ENCODE measurements around the gene SLC16A8. TPM values are rescaled to one million over a fixed set of nuclear protein-coding genes. Genes with fewer than 3 reads are reported as not detected.
"Not testable (repeated sequence)": the region's sequence is repeated elsewhere in the genome, so short reads cannot be mapped to it uniquely, and the experiment has no call there.

The SLC16A8 gene
- under 1 TPM; 0.51 to 0.57 TPM for total RNA-seq
- long read RNA-seq, donor 1, result 0 reads
- long read RNA-seq, donor 2, partial matches to known transcripts, result 1 of 1 reads
- long read RNA-seq, donor 2, other reads (novel, unspliced or antisense), result 0 of 1 reads

- intact Hi-C loops (cut with DNase I), result no loop called here
These were observed at the start of gene SLC16A8 for GRCh38 chr22:38083931-38084631. TSS of gene SLC16A8 (minus strand) at chr22:38084184. CDS start at chr22:38082873, 1,311 bp downstream.

GRCh38 chr22:38133331-38133730 lies 49.3 kb upstream of the SLC16A8 start:
- intact Hi-C loops (cut with DNase I), result no loop called here
- peak; percentile 47 for DNase-seq (ENCODE audit: low spot score)

More at GRCh38 chr22:38083931-38084631, at the start of gene SLC16A8:
- DNase-seq (ENCODE audit: low spot score), result no peak

DNA sequence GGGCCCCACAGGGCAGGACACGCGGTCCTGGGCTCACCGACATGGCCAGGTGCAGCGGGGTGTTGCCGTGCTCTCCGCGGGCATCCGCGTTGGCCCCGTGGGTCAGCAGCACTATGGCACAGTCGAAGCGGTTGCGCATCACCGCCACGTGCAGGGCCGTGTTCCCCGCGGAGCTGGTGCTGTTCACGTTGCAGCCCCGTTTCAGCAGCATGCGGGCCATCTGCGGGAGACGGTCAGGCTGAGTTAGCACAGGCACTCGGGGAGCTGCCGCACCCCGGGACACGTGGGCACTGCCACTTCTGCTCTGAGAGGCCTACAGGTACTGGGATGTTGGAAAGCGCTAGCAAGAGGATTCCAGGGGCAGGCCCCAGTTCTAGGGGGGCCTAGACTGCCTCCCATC lies 48.8 kb upstream of the SLC16A8 start:
- peak; percentile 59 for DNase-seq (ENCODE audit: low spot score)
- intact Hi-C loops (cut with DNase I), result no loop called here

GRCh38 chr22:38132136-38132535 lies 48.2 kb upstream of the SLC16A8 start:
- intact Hi-C loops (cut with DNase I), result no loop called here
- DNase-seq (ENCODE audit: low spot score), result peak; percentile 11

DNA sequence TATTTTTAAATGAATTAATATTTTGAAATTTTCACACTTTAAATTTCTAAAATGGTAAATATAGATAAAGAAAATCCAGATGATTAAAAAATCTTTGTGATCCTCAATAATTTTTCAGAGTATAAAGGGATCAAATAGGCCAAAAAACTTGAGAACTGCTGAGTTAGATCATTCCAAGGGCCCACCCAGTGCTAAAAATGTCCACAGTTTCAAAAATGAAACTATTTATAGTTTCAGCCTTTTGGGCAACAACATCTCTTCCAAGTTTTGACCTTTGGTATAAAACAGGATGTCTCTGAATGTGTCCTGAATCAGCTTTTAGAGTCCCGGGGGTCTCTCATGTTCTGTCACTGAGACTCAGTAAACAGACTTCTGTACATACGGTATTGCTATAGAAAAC lies 47.4 kb upstream of the SLC16A8 start:
- intact Hi-C loops (cut with DNase I), result no loop called here
- DNase-seq (ENCODE audit: low spot score), result no peak

GRCh38 chr22:38129856-38130255 lies 45.9 kb upstream of the SLC16A8 start:
- DNase-seq (ENCODE audit: low spot score), result no peak

GRCh38 chr22:38129021-38129420 lies 45.0 kb upstream of the SLC16A8 start:
- no peak for DNase-seq (ENCODE audit: low spot score)
- intact Hi-C loops (cut with DNase I), result no loop called here

More at GRCh38 chr22:38129856-38130255, 45.9 kb upstream of the SLC16A8 start:
- intact Hi-C loops (cut with DNase I), result no loop called here

DNA sequence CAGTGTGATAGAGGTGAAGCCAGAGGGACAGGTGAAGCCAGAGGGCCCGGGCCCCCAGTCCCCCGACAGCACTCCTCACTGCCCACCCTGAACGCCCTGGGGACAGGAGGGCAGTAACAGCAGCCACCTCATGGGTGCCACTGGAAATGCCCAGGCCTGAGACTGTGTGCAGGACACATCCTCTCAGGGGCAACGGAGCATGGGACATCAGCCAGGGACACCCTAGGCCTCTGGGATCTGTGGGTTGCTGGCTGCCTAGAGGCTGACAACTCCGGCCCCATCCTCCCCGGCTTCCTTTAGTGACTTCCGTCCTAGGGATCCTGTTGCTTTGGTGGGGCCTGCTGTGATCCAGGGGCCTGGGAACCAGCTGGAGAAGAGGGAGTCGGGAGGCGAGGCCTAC lies 43.9 kb upstream of the SLC16A8 start:
- no peak for DNase-seq (ENCODE audit: low spot score)
- intact Hi-C loops (cut with DNase I), result no loop called here

- intact Hi-C loops (cut with DNase I), result no loop called here
- no peak for DNase-seq (ENCODE audit: low spot score)
These were observed 43.1 kb upstream of the SLC16A8 start for GRCh38 chr22:38126928-38127668.

GRCh38 chr22:38125751-38126201 lies 41.8 kb upstream of the SLC16A8 start:
- DNase-seq (ENCODE audit: low spot score), result no peak
- intact Hi-C loops (cut with DNase I), result no loop called here

- intact Hi-C loops (cut with DNase I), result no loop called here
- DNase-seq (ENCODE audit: low spot score), result no peak
These were observed 41.1 kb upstream of the SLC16A8 start for GRCh38 chr22:38125038-38125610.

GRCh38 chr22:38124236-38124974 lies 40.4 kb upstream of the SLC16A8 start:
- intact Hi-C loops (cut with DNase I), result loop anchor here in 1 of 2 donors (1.0 to 5.0 kb wide), 2 partner anchors 34 to 727 kb away; no protein-coding TSS in a partner anchor
- no peak for DNase-seq (ENCODE audit: low spot score)

DNA sequence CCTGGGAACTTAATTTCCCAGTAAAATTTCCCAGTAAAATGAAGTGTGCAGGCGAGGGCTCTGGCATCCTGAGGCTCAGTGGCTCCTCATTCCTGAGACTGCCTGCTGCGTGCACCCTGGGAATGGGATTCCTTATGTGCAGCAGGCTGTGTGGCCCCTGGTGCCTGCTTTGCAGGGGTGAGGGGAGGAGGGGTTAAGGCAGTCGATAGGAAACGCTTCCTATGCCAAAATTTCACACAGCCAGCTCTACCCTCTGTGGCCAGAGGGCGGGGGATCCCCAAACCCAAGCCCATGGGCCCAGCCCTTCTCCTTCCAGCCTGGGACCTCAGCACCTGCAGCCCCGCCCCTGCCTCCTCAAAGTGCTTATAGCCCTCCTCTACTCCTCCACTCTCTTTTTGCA lies 38.6 kb upstream of the SLC16A8 start:
- no peak for DNase-seq (ENCODE audit: low spot score)
- intact Hi-C loops (cut with DNase I), result loop anchor here in 1 of 2 donors (5.0 kb wide), 1 partner anchor 725 kb away; no protein-coding TSS in a partner anchor

GRCh38 chr22:38120359-38121110 lies 36.6 kb upstream of the SLC16A8 start:
- no peak for DNase-seq (ENCODE audit: low spot score)
- intact Hi-C loops (cut with DNase I), result loop anchor here in 1 of 2 donors (5.0 kb wide), 1 partner anchor 723 kb away; no protein-coding TSS in a partner anchor

GRCh38 chr22:38118747-38119146 lies 34.8 kb upstream of the SLC16A8 start:
- DNase-seq (ENCODE audit: low spot score); intact Hi-C loops (cut with DNase I): not testable (repeated sequence)

DNA sequence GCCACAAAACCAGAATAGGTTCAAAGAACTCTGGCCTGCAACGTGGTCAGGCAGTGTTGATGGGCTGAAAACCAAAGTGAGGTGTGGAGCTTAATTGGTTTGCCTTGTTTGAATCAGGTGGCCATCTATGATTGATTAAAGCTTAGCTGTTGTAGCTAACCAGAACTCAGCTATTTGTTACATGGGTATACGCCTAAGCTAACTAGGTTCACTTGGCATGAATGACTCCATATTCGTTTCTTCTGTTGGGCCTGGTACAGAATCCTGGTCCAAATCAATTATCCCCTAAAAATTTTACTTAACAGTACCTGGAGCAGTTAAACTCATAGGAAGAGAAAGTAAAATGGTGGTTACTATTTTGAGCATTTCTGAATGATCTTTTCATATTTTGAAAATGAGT lies 34.2 kb upstream of the SLC16A8 start:
- no peak for DNase-seq (ENCODE audit: low spot score)
- intact Hi-C loops (cut with DNase I), result no loop called here

- intact Hi-C loops (cut with DNase I); DNase-seq (ENCODE audit: low spot score): not testable (repeated sequence)
These were observed 33.6 kb upstream of the SLC16A8 start for GRCh38 chr22:38117556-38117955.

DNA sequence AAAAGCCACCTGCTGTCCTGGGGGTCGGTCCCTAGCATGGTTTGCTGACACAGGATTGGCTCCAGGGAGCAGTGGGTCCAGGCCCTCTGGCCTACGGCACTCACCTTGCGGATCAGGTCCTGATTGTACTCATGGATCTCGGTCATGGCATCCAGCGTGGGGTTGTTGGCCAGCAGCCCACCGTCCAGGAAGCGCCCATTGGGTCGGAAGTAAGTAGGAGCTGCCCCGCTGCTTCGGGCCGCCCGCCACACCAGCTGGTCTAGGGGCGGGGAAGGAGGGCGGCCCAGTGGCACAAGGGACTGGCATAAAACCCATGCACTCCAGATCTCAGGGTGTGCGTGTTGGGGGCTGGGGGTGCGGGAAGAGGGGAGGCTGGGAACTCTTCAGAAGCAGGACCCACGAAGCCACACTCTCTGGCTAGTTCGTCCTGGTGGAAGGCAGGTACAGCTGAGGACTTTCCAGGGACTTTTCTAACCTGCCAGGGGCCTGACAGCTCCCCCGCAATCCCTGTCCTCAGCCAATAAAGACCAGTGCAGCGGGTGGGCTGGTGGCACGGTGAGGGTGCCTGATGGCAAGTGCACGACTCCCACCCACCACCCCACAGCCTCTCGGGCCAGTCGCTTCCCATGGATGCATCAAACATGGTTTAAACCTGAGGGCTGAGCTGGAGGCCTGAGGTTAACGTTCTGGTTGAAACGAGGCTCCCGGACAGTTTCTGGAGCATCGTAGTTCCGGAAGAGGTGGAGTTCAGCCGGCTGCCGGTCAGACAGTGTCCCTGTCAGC lies 31.6 kb upstream of the SLC16A8 start:
- no peak for DNase-seq (ENCODE audit: low spot score)
- intact Hi-C loops (cut with DNase I), result no loop called here

Data from posterior vena cava (tissue), 2 donors.